K562 (cell line): ENCODE results near the gene CFL1. TPM values are rescaled to one million over a fixed set of nuclear protein-coding genes. Genes with fewer than 3 reads are reported as not detected.
A peak's percentile ranks its signal among the peaks of the same experiment; 100 is the strongest.

ENCODE experiments used
- ATAC-seq: fragments of 200-7000 bp; cut with Tn5 transposase; 3 replicates; pipeline ENCODE4 v1.9.1; 2020; ENCODE audit warnings: moderate library complexity
- BruUV-seq: library from RNA; stranded (reverse); fragments of 400-500 nt; replicated peaks from 2 replicates; lab custom pipeline; 2021; lab: Mats Ljungman, UMichigan
- CTCF ChIA-PET: fragments of 300-600 bp; formaldehyde crosslinking; extraction: SDS; loops from one replicate; lab custom pipeline; 2021; ENCODE audit warnings: low intra/inter-chr PET ratio; lab: Yijun Ruan, JAX
- POLR2A ChIA-PET: fragments of 300-600, 350-650 bp; sonication (Branson Sonifier 250); formaldehyde crosslinking; extraction: SDS; loops from one replicate; lab custom pipeline; 2021; ENCODE audit warnings: antibody characterized with exemption, inconsistent platforms; lab: Yijun Ruan, JAX
- DNase-seq, 4 experiments: peaks; one replicate each; pipeline versions ENCODE4 v3.0.0 to v3.0.0-alpha.2; 2011 to 2018; ENCODE audit warnings: low spot score in 3 of 4, mixed read lengths in 3 of 4; ENCODE audit errors: extremely low read depth in 1 of 4
- FAIRE-seq: peaks from 2 replicates; lab custom pipeline; 2011; peaks lifted over from hg19 to GRCh38; lab: Jason Lieb, UNC
- H2AFZ ChIP-seq: 2 replicates; pipeline ENCODE4 v1.6.0; 2011; ENCODE audit warnings: low read depth, low read length, control low read depth, inconsistent platforms
- H3K27ac ChIP-seq: fragments of 200-600 bp; 3 replicates; pipeline ENCODE4 v1.8.0; 2011; ENCODE audit warnings: low read depth, mild to moderate bottlenecking, control low read depth, inconsistent platforms, low read length, moderate library complexity, mixed read lengths; ENCODE audit errors: extremely low read depth
- H3K27me3 ChIP-seq, 2 experiments: fragments of 300-600 bp in 1 of 2; 2 replicates in 1 of 2; 3 replicates in 1 of 2; pipeline versions ENCODE4 v1.6.0 to v1.8.0; 2011; ENCODE audit warnings: inconsistent platforms in 2 of 2, low read length in 2 of 2, mild to moderate bottlenecking in 1 of 2, mixed read lengths in 1 of 2, moderate library complexity in 1 of 2; ENCODE audit not compliant: control insufficient read depth in 2 of 2, insufficient read depth in 2 of 2
- H3K36me3 ChIP-seq: fragments of 300-600 bp; 3 replicates; pipeline ENCODE4 v1.8.0; 2011; ENCODE audit warnings: mild to moderate bottlenecking, low read length, inconsistent platforms; ENCODE audit not compliant: control insufficient read depth, insufficient read depth
- H3K4me1 ChIP-seq, 2 experiments: fragments of 200-600 bp in 1 of 2; replicated peaks in 1 of 2; 2 replicates in 1 of 2; 3 replicates in 1 of 2; pipeline versions ENCODE4 v1.5.1 to v1.8.0; 2011; ENCODE audit warnings: inconsistent platforms in 2 of 2, low read length in 2 of 2, mild to moderate bottlenecking in 1 of 2, mixed read lengths in 1 of 2, moderate library complexity in 1 of 2; ENCODE audit not compliant: control insufficient read depth in 2 of 2, insufficient read depth in 2 of 2
- H3K4me2 ChIP-seq: 2 replicates; pipeline ENCODE4 v1.6.1; 2011; ENCODE audit warnings: low read length, control low read depth, inconsistent platforms, mixed read lengths; ENCODE audit not compliant: insufficient read depth
- H3K4me3 ChIP-seq: fragments of 200-600 bp; sonication (generic), shearing (Covaris generic); 2 replicates; pipeline ENCODE4 v1.5.1; 2016; ENCODE audit warnings: control low read depth, inconsistent platforms
- H3K79me2 ChIP-seq: fragments of 200-600 bp; 3 replicates; pipeline ENCODE4 v1.8.0; 2011; ENCODE audit warnings: low read length, inconsistent platforms; ENCODE audit not compliant: control insufficient read depth, insufficient read depth
- H3K9ac ChIP-seq, 2 experiments: 2 replicates each; pipeline versions ENCODE4 v1.6.0 to v1.6.1; 2011; ENCODE audit warnings: low read depth in 2 of 2, low read length in 2 of 2, control low read depth in 1 of 2, inconsistent platforms in 1 of 2, mild to moderate bottlenecking in 1 of 2, mixed read lengths in 1 of 2; ENCODE audit not compliant: insufficient read depth in 1 of 2
- H3K9me1 ChIP-seq: one replicate; pipeline ENCODE4 v1.6.0; 2011; ENCODE audit warnings: inconsistent platforms, mild to moderate bottlenecking, low read length, moderate library complexity; ENCODE audit not compliant: control insufficient read depth, insufficient read depth
- H3K9me3 ChIP-seq: replicated peaks from 2 replicates; pipeline ENCODE4 v1.5.1; 2011; ENCODE audit warnings: low read depth, low read length, inconsistent platforms; ENCODE audit not compliant: control insufficient read depth, insufficient read depth
- H4K20me1 ChIP-seq: replicated peaks from 2 replicates; pipeline ENCODE4 v1.6.1; 2011; ENCODE audit warnings: low read length, inconsistent platforms, mixed read lengths; ENCODE audit not compliant: control insufficient read depth, insufficient read depth
- C11orf30 ChIP-seq: fragments of 450-650 bp; IDR thresholded peaks from 2 replicates; pipeline ENCODE4 v1.6.1; 2016; ENCODE audit warnings: low read depth, mild to moderate bottlenecking
- CBX2 ChIP-seq: fragments of 200-600 bp; sonication (generic); IDR thresholded peaks from one replicate; pipeline ENCODE4 v1.6.1; 2012; ENCODE audit warnings: mild to moderate bottlenecking, low read length, inconsistent platforms; ENCODE audit not compliant: insufficient read depth, poor library complexity, severe bottlenecking
- CEBPG ChIP-seq, 3 experiments: fragments of 200-800 bp in 1 of 3; sonication (Bioruptor generic) in 1 of 3; sonication (generic) in 1 of 3; formaldehyde crosslinking in 1 of 3; IDR thresholded peaks in 2 of 3; conservative IDR thresholded peaks in 1 of 3; 2 replicates each; pipeline versions ENCODE4 v1.6.1 to v1.8.0; 2016 to 2022; ENCODE audit warnings: missing compliant biosample characterization in 2 of 3, missing genetic modification characterization in 2 of 3, mild to moderate bottlenecking in 1 of 3, missing genetic modification reagents in 1 of 3
- GTF2F1 ChIP-seq: IDR thresholded peaks from 2 replicates; pipeline ENCODE4 v1.6.1; 2011; ENCODE audit warnings: low read depth, low read length, improper control_type of control experiment
- ILK ChIP-seq: fragments of 450-650 bp; IDR thresholded peaks from 2 replicates; pipeline ENCODE4 v1.6.1; 2016; ENCODE audit warnings: missing genetic modification characterization, low read depth, mild to moderate bottlenecking, missing compliant biosample characterization, moderate library complexity, borderline replicate concordance
- POLR2G ChIP-seq: fragments of 200-400 bp; formaldehyde crosslinking; IDR thresholded peaks from 2 replicates; pipeline ENCODE4 v1.6.1; 2017; ENCODE audit warnings: low read depth, mild to moderate bottlenecking, antibody characterized with exemption, low read length, moderate library complexity
- RBFOX2 ChIP-seq: fragments of 200-400 bp; formaldehyde crosslinking; IDR thresholded peaks from 2 replicates; pipeline ENCODE4 v1.6.1; 2017; ENCODE audit warnings: low read depth, mild to moderate bottlenecking, low read length, moderate library complexity
- SIN3A ChIP-seq, 2 experiments: fragments of 150-350 bp in 1 of 2; IDR thresholded peaks; 2 replicates each; pipeline ENCODE4 v1.6.1; 2011 to 2016; ENCODE audit warnings: borderline replicate concordance in 2 of 2, low read depth in 2 of 2, low read length in 2 of 2, mild to moderate bottlenecking in 2 of 2, moderate library complexity in 2 of 2; ENCODE audit not compliant: control insufficient read depth in 1 of 2
- SIX5 ChIP-seq, 2 experiments: IDR thresholded peaks; 2 replicates each; pipeline ENCODE4 v1.6.1; 2011; ENCODE audit warnings: low read length in 2 of 2, borderline replicate concordance in 1 of 2, low read depth in 1 of 2, mild to moderate bottlenecking in 1 of 2, moderate library complexity in 1 of 2; ENCODE audit not compliant: insufficient read depth in 1 of 2
- SUPT5H ChIP-seq: fragments of 450-650 bp; IDR thresholded peaks from 2 replicates; pipeline ENCODE4 v1.6.1; 2016
- WGBS: fragments of 100-300 bp; shearing (Covaris generic); methylation state at CpG from one replicate; pipeline ENCODE4 v1.1.6; 2016; ENCODE audit warnings: low coverage, mixed read lengths; ENCODE audit not compliant: insufficient coverage; ENCODE audit errors: missing lambda C conversion rate; 5-methylcytosine and 5-hydroxymethylcytosine counted together
- in situ Hi-C: fragments of 300-500 bp; cut with MboI; formaldehyde crosslinking; loops from 4 replicates; pipeline ENCODE4 v1.15.0; 2018; ENCODE audit warnings: inconsistent platforms, mixed read lengths
- intact Hi-C: fragments of 100-400 bp; cut with micrococcal nuclease; formaldehyde crosslinking; loops from 2 replicates; pipeline ENCODE4 v1.14.2; 2022
- polyA plus RNA-seq, 8 experiments: library from polyadenylated mRNA; depleted of rRNA in 4 of 8; stranded (reverse) in 5 of 8; unstranded in 3 of 8; fragments of >200 nt; fragmentation: Nextera tagmentation in 2 of 8; fragmentation: Illumina TruSeq in 1 of 8; extraction: Ambion mirVana in 2 of 8; extraction: Trizol in 1 of 8; gene quantifications; 2 replicates each; pipeline versions ENCODE4 v1.2.1 to v1.2.3, GENCODE V29; 2011 to 2014; ENCODE audit warnings: inconsistent platforms in 1 of 8, missing spikeins in 1 of 8
- total RNA-seq, 7 experiments: library from RNA; depleted of rRNA in 6 of 7; stranded (reverse); fragments of >200 nt in 6 of 7; fragmentation: Illumina TruSeq in 2 of 7; extraction: Trizol in 2 of 7; gene quantifications; 2 replicates each; pipeline versions ENCODE4 v1.2.1 to v1.2.3, GENCODE V29; 2011 to 2021; ENCODE audit warnings: low replicate concordance in 1 of 7
- TF ChIP-seq, protein P1 (sequence below), 3 experiments: IDR thresholded peaks in 2 of 3; conservative IDR thresholded peaks in 1 of 3; 2 replicates each; pipeline ENCODE4 v1.5.1; 2011 to 2012; ENCODE audit warnings: low read length in 3 of 3, mild to moderate bottlenecking in 3 of 3, control low read depth in 2 of 3, improper control_type of control experiment in 1 of 3, inconsistent platforms in 1 of 3, low read depth in 1 of 3, mixed read lengths in 1 of 3, moderate library complexity in 1 of 3; ENCODE audit not compliant: insufficient read depth in 2 of 3
- TF ChIP-seq, protein P2 (sequence below): fragments of 250-450 bp; sonication (Bioruptor Pico); IDR thresholded peaks from 2 replicates; pipeline ENCODE4 v1.4.0; 2020; ENCODE audit warnings: borderline replicate concordance
- TF ChIP-seq, protein P3 (sequence below): sonication (generic); formaldehyde crosslinking; IDR thresholded peaks from 2 replicates; pipeline ENCODE4 v1.8.0; 2022; ENCODE audit warnings: mild to moderate bottlenecking, missing genetic modification reagents

Gene CFL1
- total and polyA plus RNA-seq, 9 of the 15 experiments (the other 6 are each of a cell fraction or from before 2014, with no cell fraction given): 105 to 1,101 (median 859) TPM

DNA sequence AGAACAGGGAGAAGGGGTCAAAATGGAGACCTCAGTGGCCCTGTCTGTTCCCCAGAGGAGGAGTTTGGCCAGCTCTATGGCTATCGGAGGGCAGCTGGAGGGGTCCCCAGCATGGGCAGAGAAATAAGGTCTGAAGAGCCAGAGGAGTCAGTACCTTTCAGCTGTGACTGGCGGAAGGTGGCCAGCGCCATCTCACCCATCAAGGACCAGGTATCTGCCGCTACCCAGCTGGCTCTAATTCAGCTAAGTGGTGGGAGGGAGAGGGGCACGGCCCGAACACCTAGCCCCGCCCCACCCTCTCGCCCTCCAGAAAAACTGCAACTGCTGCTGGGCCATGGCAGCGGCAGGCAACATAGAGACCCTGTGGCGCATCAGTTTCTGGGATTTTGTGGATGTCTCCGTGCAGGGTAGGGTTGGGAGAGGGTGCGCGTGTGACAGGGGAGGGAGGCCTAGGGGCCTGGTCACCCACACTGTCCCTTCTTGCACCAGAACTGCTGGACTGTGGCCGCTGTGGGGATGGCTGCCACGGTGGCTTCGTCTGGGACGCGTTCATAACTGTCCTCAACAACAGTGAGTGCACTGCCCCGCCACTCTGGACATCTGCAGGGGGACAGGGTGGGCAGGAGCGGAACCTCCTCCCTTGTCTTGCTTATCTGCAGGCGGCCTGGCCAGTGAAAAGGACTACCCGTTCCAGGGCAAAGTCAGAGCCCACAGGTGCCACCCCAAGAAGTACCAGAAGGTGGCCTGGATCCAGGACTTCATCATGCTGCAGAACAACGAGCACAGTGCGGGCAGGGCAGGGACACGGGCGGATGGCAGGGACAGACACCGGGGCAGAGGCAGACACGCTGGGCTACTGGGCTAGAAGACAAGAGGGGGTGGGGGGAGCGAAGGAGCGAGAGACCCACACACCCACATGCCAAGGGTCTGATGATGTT, 24.4 kb upstream of the CFL1 start:
- Histone ChIP-seq H3K27me3 (no peaks in the 10 kb centered on the region), H3K36me3 (peaks cover 50% of the 10 kb centered on the region), H3K9me3 (no peaks in the 10 kb centered on the region), H3K27ac (no peak overlapping the region), H3K4me2 (no peak overlapping the region), H3K9me1 (no peaks in the 10 kb centered on the region), H3K79me2 (peaks cover 4% of the 10 kb centered on the region; the same call in 2 of the 3 replicates), H4K20me1 (peaks cover 3% of the 10 kb centered on the region; the same call in 1 of the 2 replicates), H3K4me3 (no peak overlapping the region), H3K4me1 (peaks cover 6 to 30% of the 10 kb centered on the region in 2 experiments; a peak in 3 of 5 replicates), H2AFZ (no peak overlapping the region), H3K9ac (0 out of 4 replicates have a peak overlapping the region, but pooled peaks of 1 of the 2 experiments have one; percentile 32)
- WGBS: 91% methylated on average over 24 of the region's 30 CpGs
- ChIA-PET POLR2A (interaction anchor here (0.6 to 14.4 kb wide), 7 partner anchors 8 to 171 kb away, joined by 3 to 147 read pairs (median 6); partner anchors contain the start of gene MUS81), CTCF (interaction anchor here (2.7 kb wide), 1 partner anchor 106 kb away, joined by 24 read pairs; no protein-coding TSS in a partner anchor)
- no peak for FAIRE-seq
- intact Hi-C loops (no loop called here), in situ Hi-C loops (loop anchor here (5.0 kb wide), 1 partner anchor 105 kb away; no protein-coding TSS in a partner anchor)
- no peak for DNase-seq
- TF ChIP-seq ILK (tag) (no peak), CEBPG (CRISPR knock-in tag; IDR thresholded peaks at IDR 0.05) (no peak), CEBPG (tag; conservative IDR thresholded peaks at IDR 0.05 in 1 of 2, IDR thresholded peaks at IDR 0.05 in 1 of 2) (no peak), C11orf30 (no peak), GTF2F1 (no peak), SIN3A (IDR thresholded peaks at IDR 0.05; ENCODE audit: borderline replicate concordance in 2 of 2, control insufficient read depth in 1 of 2, low read depth in 2 of 2, low read length in 2 of 2) (no peak), CBX2 (no peak), SUPT5H (no peak), POLR2G (peak; percentile 45), SIX5 (IDR thresholded peaks at IDR 0.05; ENCODE audit: borderline replicate concordance in 1 of 2, insufficient read depth in 1 of 2, low read depth in 1 of 2, low read length in 2 of 2) (no peak), RBFOX2 (peak; percentile 56)
- TF ChIP-seq, protein P1, sequence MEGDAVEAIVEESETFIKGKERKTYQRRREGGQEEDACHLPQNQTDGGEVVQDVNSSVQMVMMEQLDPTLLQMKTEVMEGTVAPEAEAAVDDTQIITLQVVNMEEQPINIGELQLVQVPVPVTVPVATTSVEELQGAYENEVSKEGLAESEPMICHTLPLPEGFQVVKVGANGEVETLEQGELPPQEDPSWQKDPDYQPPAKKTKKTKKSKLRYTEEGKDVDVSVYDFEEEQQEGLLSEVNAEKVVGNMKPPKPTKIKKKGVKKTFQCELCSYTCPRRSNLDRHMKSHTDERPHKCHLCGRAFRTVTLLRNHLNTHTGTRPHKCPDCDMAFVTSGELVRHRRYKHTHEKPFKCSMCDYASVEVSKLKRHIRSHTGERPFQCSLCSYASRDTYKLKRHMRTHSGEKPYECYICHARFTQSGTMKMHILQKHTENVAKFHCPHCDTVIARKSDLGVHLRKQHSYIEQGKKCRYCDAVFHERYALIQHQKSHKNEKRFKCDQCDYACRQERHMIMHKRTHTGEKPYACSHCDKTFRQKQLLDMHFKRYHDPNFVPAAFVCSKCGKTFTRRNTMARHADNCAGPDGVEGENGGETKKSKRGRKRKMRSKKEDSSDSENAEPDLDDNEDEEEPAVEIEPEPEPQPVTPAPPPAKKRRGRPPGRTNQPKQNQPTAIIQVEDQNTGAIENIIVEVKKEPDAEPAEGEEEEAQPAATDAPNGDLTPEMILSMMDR (IDR thresholded peaks at IDR 0.05 in 2 of 3, conservative IDR thresholded peaks at IDR 0.05 in 1 of 3; ENCODE audit: insufficient read depth in 2 of 3, low read depth in 1 of 3, low read length in 3 of 3): no peak
- TF ChIP-seq, protein P2, sequence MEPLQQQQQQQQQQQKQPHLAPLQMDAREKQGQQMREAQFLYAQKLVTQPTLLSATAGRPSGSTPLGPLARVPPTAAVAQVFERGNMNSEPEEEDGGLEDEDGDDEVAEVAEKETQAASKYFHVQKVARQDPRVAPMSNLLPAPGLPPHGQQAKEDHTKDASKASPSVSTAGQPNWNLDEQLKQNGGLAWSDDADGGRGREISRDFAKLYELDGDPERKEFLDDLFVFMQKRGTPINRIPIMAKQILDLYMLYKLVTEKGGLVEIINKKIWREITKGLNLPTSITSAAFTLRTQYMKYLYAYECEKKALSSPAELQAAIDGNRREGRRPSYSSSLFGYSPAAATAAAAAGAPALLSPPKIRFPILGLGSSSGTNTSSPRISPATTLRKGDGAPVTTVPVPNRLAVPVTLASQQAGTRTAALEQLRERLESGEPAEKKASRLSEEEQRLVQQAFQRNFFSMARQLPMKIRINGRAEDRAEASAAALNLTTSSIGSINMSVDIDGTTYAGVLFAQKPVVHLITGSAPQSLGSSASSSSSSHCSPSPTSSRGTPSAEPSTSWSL: no peak
- TF ChIP-seq, protein P3, sequence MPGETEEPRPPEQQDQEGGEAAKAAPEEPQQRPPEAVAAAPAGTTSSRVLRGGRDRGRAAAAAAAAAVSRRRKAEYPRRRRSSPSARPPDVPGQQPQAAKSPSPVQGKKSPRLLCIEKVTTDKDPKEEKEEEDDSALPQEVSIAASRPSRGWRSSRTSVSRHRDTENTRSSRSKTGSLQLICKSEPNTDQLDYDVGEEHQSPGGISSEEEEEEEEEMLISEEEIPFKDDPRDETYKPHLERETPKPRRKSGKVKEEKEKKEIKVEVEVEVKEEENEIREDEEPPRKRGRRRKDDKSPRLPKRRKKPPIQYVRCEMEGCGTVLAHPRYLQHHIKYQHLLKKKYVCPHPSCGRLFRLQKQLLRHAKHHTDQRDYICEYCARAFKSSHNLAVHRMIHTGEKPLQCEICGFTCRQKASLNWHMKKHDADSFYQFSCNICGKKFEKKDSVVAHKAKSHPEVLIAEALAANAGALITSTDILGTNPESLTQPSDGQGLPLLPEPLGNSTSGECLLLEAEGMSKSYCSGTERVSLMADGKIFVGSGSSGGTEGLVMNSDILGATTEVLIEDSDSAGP (CRISPR knock-in tag): no peak
- no peak for ATAC-seq
- no TSS peak for BruUV-seq
